RWPE2 (cell line): Measurements from ENCODE around the gene ADAR.

Experiments
- ATAC-seq: fragments of 200-7000 bp; cut with Tn5 transposase; 3 replicates; pipeline ENCODE4 v1.9.1; 2021; ENCODE audit warnings: low read depth
- DNase-seq: peaks from one replicate; pipeline ENCODE4 v3.0.0-alpha.2; 2020; ENCODE audit warnings: low spot score
- H3K27ac ChIP-seq: fragments of 450-650 bp; 2 replicates; pipeline ENCODE4 v1.5.1; 2017; ENCODE audit warnings: mild to moderate bottlenecking; ENCODE audit not compliant: poor library complexity, severe bottlenecking
- H3K27me3 ChIP-seq: fragments of 250-450 bp; sonication (Bioruptor Pico); 2 replicates; pipeline ENCODE4 v1.5.1; 2021; ENCODE audit warnings: mild to moderate bottlenecking, moderate library complexity; ENCODE audit not compliant: insufficient read depth, poor library complexity, severe bottlenecking
- H3K36me3 ChIP-seq: fragments of 250-450 bp; sonication (Bioruptor Pico); 2 replicates; pipeline ENCODE4 v1.5.1; 2020; ENCODE audit warnings: low read depth, mild to moderate bottlenecking, moderate library complexity
- H3K4me1 ChIP-seq: fragments of 250-450 bp; sonication (Bioruptor Pico); 2 replicates; pipeline ENCODE4 v1.5.1; 2021; ENCODE audit warnings: mild to moderate bottlenecking, moderate library complexity; ENCODE audit not compliant: insufficient read depth, poor library complexity, severe bottlenecking
- H3K4me3 ChIP-seq: fragments of 250-450 bp; sonication (Bioruptor Pico); 2 replicates; pipeline ENCODE4 v1.5.1; 2021; ENCODE audit warnings: mild to moderate bottlenecking, moderate library complexity; ENCODE audit not compliant: severe bottlenecking
- H3K9me3 ChIP-seq: fragments of 250-450 bp; sonication (Bioruptor Pico); 2 replicates; pipeline ENCODE4 v1.5.1; 2021; ENCODE audit warnings: mild to moderate bottlenecking, moderate library complexity; ENCODE audit not compliant: severe bottlenecking
- CTCF ChIP-seq: fragments of 450-650 bp; IDR thresholded peaks from one replicate; pipeline ENCODE4 v1.5.1; 2017; ENCODE audit warnings: mild to moderate bottlenecking, moderate library complexity; ENCODE audit not compliant: poor library complexity, severe bottlenecking

Gene ADAR

GRCh38 chr1:154593390-154593789 lies 14.6 kb downstream of the ADAR start:
- ATAC-seq (no peak), DNase-seq (no peak)
- no peak for TF ChIP-seq CTCF
- no peaks in the 10 kb centered on the region for H3K9me3 ChIP-seq
- no peak overlapping the region for H3K4me3 ChIP-seq
- H3K27me3 ChIP-seq: no peaks in the 10 kb centered on the region
- no peaks in the 10 kb centered on the region for H3K4me1 ChIP-seq
- H3K36me3 ChIP-seq: peaks cover 98% of the 10 kb centered on the region
- no peak overlapping the region for H3K27ac ChIP-seq

- DNase-seq (no peak), ATAC-seq (no peak)
- TF ChIP-seq CTCF: no peak
- Histone ChIP-seq H3K27ac (no peak overlapping the region), H3K4me3 (no peak overlapping the region), H3K27me3 (no peaks in the 10 kb centered on the region), H3K36me3 (peaks cover 98% of the 10 kb centered on the region), H3K9me3 (no peaks in the 10 kb centered on the region), H3K4me1 (no peaks in the 10 kb centered on the region)
Measured at GRCh38 chr1:154591206-154591605, 16.8 kb downstream of the ADAR start.

- no peak for DNase-seq
- Histone ChIP-seq H3K27me3 (no peaks in the 10 kb centered on the region), H3K4me1 (no peaks in the 10 kb centered on the region), H3K4me3 (no peak overlapping the region), H3K9me3 (no peaks in the 10 kb centered on the region), H3K27ac (no peak overlapping the region), H3K36me3 (peaks cover 98% of the 10 kb centered on the region)
- no peak for TF ChIP-seq CTCF
- no peak for ATAC-seq
Measured at GRCh38 chr1:154590756-154591155, 17.2 kb downstream of the ADAR start.

GRCh38 chr1:154589780-154590179 lies 18.2 kb downstream of the ADAR start:
- H3K27ac ChIP-seq: no peak overlapping the region
- H3K27me3 ChIP-seq: no peaks in the 10 kb centered on the region
- H3K4me3 ChIP-seq: no peak overlapping the region
- no peak for ATAC-seq
- TF ChIP-seq CTCF: no peak
- H3K36me3 ChIP-seq: peaks cover 98% of the 10 kb centered on the region
- H3K9me3 ChIP-seq: no peaks in the 10 kb centered on the region
- no peaks in the 10 kb centered on the region for H3K4me1 ChIP-seq
- DNase-seq: no peak

- no peak for ATAC-seq
- no peak for DNase-seq
- no peak overlapping the region for H3K4me3 ChIP-seq
- TF ChIP-seq CTCF: no peak
- H3K27ac ChIP-seq: no peak overlapping the region
- H3K27me3 ChIP-seq: no peaks in the 10 kb centered on the region
- H3K9me3 ChIP-seq: no peaks in the 10 kb centered on the region
- H3K36me3 ChIP-seq: peaks cover 97% of the 10 kb centered on the region
- no peaks in the 10 kb centered on the region for H3K4me1 ChIP-seq
Measured at GRCh38 chr1:154586641-154587040, 21.3 kb downstream of the ADAR start.
